Measurements from ENCODE around the gene CBL.

The CBL gene

DNA sequence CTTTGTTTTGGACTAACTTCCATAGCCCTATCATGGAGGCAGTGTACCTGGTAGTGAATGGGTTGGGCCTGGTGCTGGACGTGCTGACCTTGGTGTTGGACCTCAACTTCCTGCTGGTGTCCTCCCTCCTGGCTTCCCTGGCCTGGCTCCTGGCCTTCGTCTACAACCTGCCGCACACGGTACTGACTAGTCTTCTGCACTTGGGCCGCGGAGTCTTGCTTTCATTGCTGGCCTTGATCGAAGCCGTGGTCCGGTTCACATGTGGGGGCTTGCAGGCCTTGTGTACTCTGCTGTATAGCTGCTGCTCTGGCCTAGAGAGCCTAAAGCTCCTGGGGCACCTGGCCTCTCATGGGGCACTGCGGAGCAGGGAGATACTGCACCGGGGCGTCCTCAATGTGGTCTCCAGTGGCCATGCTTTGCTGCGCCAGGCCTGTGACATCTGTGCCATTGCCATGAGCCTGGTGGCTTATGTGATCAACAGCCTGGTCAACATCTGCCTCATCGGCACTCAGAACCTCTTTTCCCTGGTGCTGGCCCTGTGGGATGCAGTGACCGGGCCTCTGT, 129.0 kb downstream of the CBL start:
- no peak for DNase-seq

DNA sequence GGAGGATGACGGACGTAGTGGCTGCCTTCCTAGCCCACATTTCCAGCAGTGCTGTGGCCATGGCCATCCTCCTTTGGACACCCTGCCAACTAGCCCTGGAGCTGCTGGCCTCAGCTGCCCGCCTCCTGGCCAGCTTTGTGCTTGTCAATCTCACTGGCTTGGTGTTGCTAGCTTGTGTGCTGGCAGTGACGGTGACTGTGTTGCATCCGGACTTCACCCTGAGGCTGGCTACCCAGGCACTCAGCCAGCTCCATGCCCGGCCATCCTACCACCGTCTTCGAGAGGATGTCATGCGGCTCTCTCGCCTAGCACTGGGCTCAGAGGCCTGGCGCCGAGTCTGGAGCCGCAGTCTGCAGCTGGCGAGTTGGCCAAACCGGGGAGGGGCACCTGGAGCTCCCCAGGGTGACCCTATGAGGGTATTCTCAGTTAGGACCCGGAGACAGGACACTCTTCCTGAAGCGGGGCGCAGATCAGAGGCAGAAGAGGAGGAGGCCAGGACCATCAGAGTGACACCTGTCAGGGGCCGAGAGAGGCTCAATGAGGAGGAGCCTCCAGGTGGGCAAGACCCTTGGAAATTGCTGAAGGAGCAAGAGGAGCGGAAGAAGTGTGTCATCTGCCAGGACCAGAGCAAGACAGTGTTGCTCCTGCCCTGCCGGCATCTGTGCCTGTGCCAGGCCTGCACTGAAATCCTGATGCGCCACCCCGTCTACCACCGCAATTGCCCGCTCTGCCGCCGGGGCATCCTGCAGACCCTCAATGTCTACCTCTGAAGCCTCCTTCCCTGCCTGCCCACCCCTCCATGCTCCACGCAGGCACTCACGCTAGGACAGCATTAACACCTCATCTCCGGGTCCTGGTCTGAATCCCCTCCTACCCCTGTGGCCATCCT, 129.8 kb downstream of the CBL start:
- DNase-seq, result no peak

DNA sequence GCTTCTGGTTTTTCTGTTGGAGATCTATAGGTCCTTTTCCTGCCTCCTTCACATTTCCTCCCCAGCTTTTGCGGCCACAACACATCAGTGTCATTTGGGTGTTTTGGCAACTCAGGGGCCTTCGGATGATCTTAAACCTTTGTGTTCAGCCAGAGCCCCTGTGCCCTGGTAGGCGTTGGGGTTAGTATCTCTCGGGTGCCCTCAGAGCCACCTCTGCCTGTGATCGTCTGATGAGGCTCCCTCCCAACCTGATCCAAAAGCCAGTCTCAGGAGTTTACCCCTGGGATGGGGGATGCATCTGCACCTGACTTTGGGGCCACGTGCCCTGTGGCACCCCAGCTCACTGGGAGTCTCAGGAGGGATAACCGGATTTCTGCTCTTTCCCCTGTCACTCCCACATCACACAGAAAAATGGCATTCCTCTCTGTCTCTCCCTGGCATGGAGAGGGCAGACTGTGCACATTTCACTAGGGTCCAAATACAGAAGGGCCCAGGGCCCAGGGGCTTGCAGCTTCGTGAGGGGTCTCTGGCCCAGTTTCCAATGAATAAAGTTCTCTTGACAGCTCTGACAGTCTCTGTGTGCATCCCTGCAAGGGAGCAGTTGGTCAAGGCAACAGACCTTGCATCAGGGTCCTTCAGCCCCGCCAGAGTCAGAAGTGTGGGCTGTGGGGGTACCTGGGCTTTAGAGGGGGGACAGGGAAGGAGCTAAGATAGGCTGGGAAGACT, 130.8 kb downstream of the CBL start:
- no peak for DNase-seq

- DNase-seq, result no peak
Observed at GRCh38 chr11:119337581-119338317, 131.6 kb downstream of the CBL start.

- peak; percentile 65 for DNase-seq
Observed at GRCh38 chr11:119338318-119338890, 132.3 kb downstream of the CBL start.

GRCh38 chr11:119338965-119339588, 132.9 kb downstream of the CBL start:
- DNase-seq, result no peak

GRCh38 chr11:119339589-119340334, 133.6 kb downstream of the CBL start:
- peak; percentile 55 for DNase-seq

GRCh38 chr11:119340335-119341221, 134.4 kb downstream of the CBL start, which contains the start of gene C1QTNF5:
TSS of gene C1QTNF5 (minus strand) at chr11:119340883. CDS start at chr11:119340397, 486 bp downstream.
- DNase-seq, result no peak

DNA sequence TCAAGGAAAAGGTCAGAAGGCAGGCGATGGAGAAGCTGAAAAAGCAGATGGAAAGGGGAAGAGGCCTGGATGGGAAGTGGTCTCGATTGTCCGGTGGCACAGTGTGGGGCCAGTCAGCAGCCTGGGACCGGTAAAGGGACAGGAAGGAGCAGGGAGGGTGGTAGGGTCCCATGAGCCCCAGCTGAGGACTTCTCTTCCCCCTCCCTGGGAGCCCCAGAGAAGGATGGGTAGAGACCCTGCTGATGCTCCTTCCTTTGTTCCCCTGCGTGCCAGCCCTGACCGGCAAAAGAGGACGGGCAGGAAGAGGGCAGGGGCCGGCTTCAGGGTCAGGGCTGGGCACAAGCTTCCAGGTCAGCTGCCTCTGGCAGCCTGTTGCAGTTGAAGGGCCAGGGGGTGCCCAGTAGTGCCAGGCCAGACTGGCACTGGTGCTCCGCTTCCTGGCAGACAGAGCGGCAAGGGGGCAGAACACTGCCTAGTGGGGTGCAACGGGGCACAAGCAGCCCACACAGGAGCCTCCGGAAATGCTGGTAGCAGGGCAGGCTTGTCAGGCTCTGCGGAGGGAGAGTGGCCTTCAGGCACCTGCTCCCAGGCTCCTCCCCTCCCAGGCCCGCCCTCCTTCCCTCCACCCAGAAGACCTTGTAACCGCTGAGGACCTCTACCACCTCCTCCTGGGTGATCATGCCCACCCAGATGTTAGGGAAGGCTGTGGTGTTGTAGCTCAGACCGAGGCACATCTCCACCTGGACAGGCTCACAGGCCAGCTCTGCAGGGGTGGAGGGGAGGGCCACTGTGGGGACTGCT, 135.3 kb downstream of the CBL start:
- no peak for DNase-seq

DNA sequence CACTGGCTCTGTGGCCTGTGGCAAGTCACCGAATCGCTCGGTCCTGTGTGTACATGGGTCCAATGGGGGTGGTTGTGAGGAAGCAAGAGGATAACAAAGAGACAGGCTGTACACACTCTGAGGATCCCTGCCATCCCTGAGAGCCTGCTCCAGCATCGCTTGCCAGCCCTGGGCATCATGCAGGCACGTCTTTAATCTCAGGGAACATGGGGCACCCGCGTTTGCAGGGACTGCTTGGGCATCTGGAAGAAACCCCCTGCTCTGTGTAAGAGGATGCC, 135.8 kb downstream of the CBL start:
- DNase-seq, result no peak

GRCh38 chr11:119342362-119343130, 136.4 kb downstream of the CBL start:
- DNase-seq, result no peak

DNA sequence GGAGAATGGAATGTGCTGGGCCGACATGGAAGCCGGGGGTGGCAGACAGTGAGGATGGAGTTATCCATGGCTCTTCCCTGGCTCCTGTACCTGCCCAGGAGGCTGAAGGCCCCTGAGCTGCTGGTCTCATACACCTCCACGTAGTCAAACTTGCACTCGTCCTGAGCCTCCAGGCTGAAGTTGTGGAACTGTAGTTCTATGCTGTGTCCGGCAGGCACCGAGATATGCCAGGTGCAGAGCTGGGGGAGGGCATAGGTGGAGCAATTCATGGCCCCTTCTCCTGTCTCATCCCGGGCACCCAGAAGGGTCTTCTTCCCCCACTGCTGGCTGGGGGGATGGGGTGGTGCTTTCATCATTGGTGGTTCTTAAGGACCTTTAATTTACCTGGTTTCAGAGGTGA, 137.6 kb downstream of the CBL start:
- no peak for DNase-seq

DNA sequence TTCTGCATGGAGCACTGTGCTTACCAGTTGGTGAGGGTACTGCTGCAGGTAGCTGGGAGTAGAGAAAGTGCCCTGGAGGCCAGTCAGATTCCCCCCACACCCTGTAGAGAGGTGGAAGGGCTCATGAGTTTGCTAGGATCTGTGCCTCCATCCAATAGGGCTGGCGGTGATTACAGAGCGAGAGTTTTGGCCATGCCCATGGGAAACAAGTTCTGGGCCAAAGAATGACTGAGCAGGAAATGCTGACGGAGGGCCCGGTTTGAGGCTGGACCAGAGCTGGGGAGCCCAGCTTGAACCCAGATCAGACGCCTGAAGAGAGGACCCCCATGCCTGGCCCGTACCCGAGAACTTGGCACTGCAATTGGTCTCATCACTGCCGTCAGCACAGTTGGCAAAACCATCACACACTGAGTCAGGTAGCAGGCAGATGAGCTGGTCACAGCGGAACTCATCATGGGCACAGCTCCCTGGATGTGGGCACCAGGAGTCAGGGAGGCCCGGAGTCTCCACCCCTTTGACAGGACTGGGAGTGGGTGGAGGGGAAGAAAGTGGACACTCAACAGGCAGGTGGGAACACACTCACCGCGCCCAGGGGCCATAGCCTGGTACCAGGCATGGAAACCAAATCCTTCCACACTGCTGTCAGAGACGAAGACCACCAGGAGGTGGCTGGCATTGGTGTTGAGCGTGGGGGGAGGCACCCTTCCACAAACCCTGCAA, 138.3 kb downstream of the CBL start:
- DNase-seq, result no peak

DNA sequence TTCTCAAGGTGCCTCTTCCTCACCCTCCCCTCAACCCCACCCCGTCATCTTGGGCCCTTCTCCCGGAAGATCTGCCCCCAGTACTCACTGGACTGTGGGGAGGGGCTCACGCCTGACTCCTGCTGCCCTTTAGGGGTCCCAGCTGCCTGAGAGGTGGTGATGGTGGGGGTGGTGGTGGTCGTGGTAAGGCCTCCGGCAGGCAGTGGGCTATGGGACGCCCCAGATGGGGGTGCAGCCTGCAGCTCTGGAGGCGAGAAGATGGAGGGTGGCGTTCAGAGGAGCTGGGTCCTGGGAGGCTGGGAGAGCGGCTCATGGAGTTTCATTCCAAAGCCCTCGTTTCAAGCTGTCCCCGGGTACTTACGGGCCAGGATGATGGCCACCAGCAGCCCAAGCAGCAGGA, 139.5 kb downstream of the CBL start:
- no peak for DNase-seq

DNA sequence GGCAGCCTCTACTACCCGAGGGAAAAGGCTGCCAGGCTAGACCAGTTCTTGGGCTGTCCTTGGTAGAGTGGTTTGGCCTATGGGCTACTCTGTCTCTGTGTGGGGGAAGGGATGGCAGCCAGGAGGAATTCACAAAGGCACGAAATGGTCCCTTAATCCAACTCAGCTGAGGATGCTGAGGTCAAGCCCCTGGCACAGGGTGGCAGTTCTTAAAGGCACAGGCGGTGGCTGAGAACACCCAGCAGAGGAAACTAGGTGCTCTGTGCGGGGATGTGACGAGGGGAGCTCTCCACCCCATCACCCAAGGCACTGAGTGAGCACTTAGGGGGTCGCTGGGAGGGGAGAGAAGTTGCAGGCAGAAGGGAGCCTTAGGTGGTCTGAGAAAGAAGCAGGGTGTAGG, 140.5 kb downstream of the CBL start, which contains the start of gene MFRP:
MFRP (minus strand) TSS at position 101 of the 400 bp plus-strand sequence. CDS start 192 bp downstream, outside the sequence.
- DNase-seq, result no peak

DNA sequence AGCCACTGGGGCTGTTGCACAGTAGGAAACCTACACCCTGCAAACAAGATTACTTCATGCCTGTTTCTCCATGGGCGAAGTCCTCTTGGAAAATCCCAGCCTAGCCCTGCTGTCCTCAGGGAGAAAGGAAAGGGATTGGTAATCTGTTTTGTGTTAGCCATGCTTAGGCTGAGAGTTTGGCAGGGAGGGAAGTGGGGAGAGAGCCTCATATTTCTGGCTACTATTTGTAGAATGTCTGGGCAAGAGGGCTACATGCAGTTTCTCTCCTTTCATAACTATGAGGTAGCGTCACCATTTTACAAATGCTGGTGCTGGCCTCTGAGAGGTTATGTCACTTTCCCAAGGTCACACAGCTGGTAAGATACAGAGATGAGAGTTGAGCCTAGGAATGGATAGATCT, 141.1 kb downstream of the CBL start:
- no peak for DNase-seq

- peak; percentile 15 for DNase-seq
Observed at GRCh38 chr11:119347940-119348605, 141.9 kb downstream of the CBL start.

DNA sequence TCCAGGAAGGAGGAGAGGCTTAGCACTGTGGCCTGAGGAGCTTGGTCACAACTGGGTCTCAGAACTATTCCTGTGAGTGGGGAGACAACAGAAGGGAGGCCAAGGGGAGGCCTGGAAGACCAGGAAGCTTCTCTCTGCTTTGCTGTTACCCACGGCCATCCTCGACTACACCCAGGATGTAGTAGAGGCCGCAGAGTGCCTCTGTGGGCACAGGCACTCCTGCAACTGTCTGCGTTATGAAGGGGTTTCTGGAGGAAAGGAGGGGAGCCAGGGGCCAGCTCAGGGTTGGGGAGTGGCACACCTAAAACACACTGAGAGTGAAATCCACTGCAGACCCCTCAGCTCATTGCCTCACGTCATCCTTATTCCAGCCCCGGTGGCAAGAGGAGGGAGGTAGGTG, 144.2 kb downstream of the CBL start:
- DNase-seq, result no peak
